ENCODE data around the gene STT3B.

The STT3B gene

DNA sequence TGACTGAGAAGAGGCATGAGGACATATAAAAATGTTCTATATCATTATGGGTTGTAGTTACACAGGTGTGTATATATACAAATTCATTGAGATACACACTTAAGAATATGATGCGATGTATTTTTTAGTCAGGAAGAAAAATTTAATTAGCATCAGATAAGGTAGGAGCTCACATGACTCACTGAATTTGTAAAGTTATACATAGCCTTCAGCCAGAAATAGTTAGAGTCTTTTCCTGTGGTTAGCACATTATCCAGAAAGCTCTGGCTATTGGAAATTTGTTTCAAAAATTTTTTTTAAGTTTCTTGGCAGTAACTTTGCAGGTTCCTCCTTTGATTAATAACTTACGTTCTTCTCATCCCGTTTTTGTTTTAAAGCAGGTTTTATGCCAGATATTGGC, 88.6 kb downstream of the STT3B start:
- Histone ChIP-seq H3K27ac (ENCODE audit: extremely low read depth, low read depth, low read length) (no peak overlapping the region), H3K4me1 (ENCODE audit: control insufficient read depth, insufficient read depth, low read length) (no peaks in the 10 kb centered on the region), H3K9me3 (ENCODE audit: control insufficient read depth, insufficient read depth, low read depth, low read length) (no peaks in the 10 kb centered on the region), H3K4me3 (ENCODE audit: low read depth, low read length) (no peak overlapping the region), H3K36me3 (ENCODE audit: control insufficient read depth in 2 of 2, insufficient read depth in 1 of 2, low read length in 2 of 2) (peaks cover 0 to 42% of the 10 kb centered on the region in 2 experiments; a peak in 1 of 3 replicates)
- TF ChIP-seq ZNF521 (tag by site-specific recombination; IDR thresholded peaks at IDR 0.05) (no peak), ZNF707 (tag by site-specific recombination; IDR thresholded peaks at IDR 0.05) (no peak), ZNF221 (tag by site-specific recombination; IDR thresholded peaks at IDR 0.05; ENCODE audit: borderline replicate concordance) (no peak), ZNF768 (tag by site-specific recombination; IDR thresholded peaks at IDR 0.05) (no peak), ZNF157 (tag by site-specific recombination; IDR thresholded peaks at IDR 0.05) (no peak), ZNF202 (tag by site-specific recombination; IDR thresholded peaks at IDR 0.05; ENCODE audit: borderline replicate concordance) (no peak), ZNF324 (tag by site-specific recombination; IDR thresholded peaks at IDR 0.05) (no peak), ZNF146 (tag by site-specific recombination; IDR thresholded peaks at IDR 0.05) (no peak), ZBTB1 (tag by site-specific recombination; IDR thresholded peaks at IDR 0.05) (no peak), ZNF560 (tag by site-specific recombination; IDR thresholded peaks at IDR 0.05; ENCODE audit: borderline replicate concordance) (no peak), ZBTB8A (tag by site-specific recombination; IDR thresholded peaks at IDR 0.05) (no peak), ZBTB7A (tag by site-specific recombination; IDR thresholded peaks at IDR 0.05; ENCODE audit: low read depth) (no peak)
- TF ChIP-seq, protein P1, sequence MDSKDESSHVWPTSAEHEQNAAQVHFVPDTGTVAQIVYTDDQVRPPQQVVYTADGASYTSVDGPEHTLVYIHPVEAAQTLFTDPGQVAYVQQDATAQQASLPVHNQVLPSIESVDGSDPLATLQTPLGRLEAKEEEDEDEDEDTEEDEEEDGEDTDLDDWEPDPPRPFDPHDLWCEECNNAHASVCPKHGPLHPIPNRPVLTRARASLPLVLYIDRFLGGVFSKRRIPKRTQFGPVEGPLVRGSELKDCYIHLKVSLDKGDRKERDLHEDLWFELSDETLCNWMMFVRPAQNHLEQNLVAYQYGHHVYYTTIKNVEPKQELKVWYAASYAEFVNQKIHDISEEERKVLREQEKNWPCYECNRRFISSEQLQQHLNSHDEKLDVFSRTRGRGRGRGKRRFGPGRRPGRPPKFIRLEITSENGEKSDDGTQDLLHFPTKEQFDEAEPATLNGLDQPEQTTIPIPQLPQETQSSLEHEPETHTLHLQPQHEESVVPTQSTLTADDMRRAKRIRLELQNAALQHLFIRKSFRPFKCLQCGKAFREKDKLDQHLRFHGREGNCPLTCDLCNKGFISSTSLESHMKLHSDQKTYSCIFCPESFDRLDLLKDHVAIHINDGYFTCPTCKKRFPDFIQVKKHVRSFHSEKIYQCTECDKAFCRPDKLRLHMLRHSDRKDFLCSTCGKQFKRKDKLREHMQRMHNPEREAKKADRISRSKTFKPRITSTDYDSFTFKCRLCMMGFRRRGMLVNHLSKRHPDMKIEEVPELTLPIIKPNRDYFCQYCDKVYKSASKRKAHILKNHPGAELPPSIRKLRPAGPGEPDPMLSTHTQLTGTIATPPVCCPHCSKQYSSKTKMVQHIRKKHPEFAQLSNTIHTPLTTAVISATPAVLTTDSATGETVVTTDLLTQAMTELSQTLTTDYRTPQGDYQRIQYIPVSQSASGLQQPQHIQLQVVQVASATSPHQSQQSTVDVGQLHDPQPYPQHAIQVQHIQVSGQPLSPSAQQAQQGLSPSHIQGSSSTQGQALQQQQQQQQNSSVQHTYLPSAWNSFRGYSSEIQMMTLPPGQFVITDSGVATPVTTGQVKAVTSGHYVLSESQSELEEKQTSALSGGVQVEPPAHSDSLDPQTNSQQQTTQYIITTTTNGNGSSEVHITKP (tag by site-specific recombination; IDR thresholded peaks at IDR 0.05): no peak
- TF ChIP-seq, protein P2, sequence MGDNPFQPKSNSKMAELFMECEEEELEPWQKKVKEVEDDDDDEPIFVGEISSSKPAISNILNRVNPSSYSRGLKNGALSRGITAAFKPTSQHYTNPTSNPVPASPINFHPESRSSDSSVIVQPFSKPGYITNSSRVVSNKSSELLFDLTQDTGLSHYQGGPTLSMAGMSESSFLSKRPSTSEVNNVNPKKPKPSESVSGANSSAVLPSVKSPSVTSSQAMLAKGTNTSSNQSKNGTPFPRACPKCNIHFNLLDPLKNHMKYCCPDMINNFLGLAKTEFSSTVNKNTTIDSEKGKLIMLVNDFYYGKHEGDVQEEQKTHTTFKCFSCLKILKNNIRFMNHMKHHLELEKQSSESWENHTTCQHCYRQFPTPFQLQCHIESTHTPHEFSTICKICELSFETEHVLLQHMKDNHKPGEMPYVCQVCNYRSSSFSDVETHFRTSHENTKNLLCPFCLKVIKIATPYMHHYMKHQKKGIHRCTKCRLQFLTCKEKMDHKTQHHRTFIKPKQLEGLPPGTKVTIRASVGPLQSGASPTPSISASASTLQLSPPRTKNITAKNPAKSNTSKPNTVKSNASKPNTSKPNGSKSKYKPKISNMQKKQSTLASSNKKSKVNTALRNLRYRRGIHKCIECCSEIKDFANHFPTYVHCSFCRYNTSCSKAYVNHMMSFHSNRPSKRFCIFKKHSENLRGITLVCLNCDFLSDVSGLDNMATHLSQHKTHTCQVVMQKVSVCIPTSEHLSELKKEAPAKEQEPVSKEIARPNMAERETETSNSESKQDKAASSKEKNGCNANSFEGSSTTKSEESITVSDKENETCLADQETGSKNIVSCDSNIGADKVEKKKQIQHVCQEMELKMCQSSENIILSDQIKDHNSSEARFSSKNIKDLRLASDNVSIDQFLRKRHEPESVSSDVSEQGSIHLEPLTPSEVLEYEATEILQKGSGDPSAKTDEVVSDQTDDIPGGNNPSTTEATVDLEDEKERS (tag by site-specific recombination; IDR thresholded peaks at IDR 0.05): no peak
- ChIA-PET POLR2A (no interaction called here), CTCF (no interaction called here)

DNA sequence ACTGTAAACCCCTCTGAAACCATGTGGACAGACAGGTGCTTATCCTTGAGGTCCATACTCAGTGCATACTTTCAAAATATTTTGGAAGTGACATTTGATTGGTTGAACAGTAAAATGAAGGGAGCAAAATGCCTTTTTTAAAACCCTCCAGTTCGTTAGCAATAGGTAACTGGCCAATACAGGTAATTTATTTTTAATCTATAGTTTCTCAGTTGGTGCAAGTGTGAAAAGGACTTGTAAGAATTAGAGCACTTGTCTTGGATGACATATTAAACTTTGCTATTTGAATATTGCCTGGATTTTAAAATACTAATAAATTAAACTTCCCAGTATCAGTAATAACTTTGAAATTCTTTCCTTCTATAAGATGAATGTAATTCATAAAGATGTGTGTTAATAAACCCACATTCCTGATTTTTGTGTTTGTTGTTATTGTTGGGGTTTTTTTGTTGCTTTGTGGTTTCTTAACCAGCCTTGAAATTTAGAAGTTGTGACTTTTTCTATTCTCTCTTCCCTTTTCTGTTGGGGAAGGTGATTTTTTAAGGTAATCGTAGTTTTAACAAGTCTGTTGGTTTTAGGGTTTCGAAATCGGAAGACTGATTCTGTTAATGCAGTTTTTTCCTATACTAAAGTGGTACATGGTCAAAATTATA, 90.0 kb downstream of the STT3B start:
- CTCF ChIA-PET: no interaction called here
- no peaks in the 10 kb centered on the region for H3K4me1 ChIP-seq (ENCODE audit: control insufficient read depth, insufficient read depth, low read length)
- POLR2A ChIA-PET: no interaction called here
- H3K27ac ChIP-seq (ENCODE audit: extremely low read depth, low read depth, low read length): no peak overlapping the region
- H3K36me3 ChIP-seq (ENCODE audit: control insufficient read depth in 2 of 2, insufficient read depth in 1 of 2, low read length in 2 of 2): peaks cover 0 to 51% of the 10 kb centered on the region in 2 experiments; a peak in 1 of 3 replicates
- no peaks in the 10 kb centered on the region for H3K9me3 ChIP-seq (ENCODE audit: control insufficient read depth, insufficient read depth, low read depth, low read length)
- no peak overlapping the region for H3K4me3 ChIP-seq (ENCODE audit: low read depth, low read length)
- TF ChIP-seq YY1 (tag by site-specific recombination; IDR thresholded peaks at IDR 0.05): no peak
- TF ChIP-seq ZNF621 (tag by site-specific recombination; IDR thresholded peaks at IDR 0.05): no peak
- no peak for TF ChIP-seq ZNF585B (tag by site-specific recombination; IDR thresholded peaks at IDR 0.05)
- TF ChIP-seq, protein P3, sequence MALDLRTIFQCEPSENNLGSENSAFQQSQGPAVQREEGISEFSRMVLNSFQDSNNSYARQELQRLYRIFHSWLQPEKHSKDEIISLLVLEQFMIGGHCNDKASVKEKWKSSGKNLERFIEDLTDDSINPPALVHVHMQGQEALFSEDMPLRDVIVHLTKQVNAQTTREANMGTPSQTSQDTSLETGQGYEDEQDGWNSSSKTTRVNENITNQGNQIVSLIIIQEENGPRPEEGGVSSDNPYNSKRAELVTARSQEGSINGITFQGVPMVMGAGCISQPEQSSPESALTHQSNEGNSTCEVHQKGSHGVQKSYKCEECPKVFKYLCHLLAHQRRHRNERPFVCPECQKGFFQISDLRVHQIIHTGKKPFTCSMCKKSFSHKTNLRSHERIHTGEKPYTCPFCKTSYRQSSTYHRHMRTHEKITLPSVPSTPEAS (tag by site-specific recombination; IDR thresholded peaks at IDR 0.05): no peak
- no peak for TF ChIP-seq ZNF521 (tag by site-specific recombination; IDR thresholded peaks at IDR 0.05)
- TF ChIP-seq, protein P4, sequence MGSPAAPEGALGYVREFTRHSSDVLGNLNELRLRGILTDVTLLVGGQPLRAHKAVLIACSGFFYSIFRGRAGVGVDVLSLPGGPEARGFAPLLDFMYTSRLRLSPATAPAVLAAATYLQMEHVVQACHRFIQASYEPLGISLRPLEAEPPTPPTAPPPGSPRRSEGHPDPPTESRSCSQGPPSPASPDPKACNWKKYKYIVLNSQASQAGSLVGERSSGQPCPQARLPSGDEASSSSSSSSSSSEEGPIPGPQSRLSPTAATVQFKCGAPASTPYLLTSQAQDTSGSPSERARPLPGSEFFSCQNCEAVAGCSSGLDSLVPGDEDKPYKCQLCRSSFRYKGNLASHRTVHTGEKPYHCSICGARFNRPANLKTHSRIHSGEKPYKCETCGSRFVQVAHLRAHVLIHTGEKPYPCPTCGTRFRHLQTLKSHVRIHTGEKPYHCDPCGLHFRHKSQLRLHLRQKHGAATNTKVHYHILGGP (tag by site-specific recombination; IDR thresholded peaks at IDR 0.05): no peak
- no peak for TF ChIP-seq ZNF660 (tag by site-specific recombination; IDR thresholded peaks at IDR 0.05)
- TF ChIP-seq, protein P5, sequence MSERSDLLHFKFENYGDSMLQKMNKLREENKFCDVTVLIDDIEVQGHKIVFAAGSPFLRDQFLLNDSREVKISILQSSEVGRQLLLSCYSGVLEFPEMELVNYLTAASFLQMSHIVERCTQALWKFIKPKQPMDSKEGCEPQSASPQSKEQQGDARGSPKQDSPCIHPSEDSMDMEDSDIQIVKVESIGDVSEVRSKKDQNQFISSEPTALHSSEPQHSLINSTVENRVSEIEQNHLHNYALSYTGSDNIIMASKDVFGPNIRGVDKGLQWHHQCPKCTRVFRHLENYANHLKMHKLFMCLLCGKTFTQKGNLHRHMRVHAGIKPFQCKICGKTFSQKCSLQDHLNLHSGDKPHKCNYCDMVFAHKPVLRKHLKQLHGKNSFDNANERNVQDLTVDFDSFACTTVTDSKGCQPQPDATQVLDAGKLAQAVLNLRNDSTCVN (tag by site-specific recombination; optimal IDR thresholded peaks at IDR 0.05): no peak
- TF ChIP-seq TCF7L2 (IDR thresholded peaks at IDR 0.05; ENCODE audit: borderline replicate concordance, low read depth, low read length): no peak
- TF ChIP-seq IKZF3 (tag by site-specific recombination; IDR thresholded peaks at IDR 0.05): no peak
- TF ChIP-seq ZNF549 (tag by site-specific recombination; IDR thresholded peaks at IDR 0.05): no peak
- TF ChIP-seq KLF7 (tag by site-specific recombination; IDR thresholded peaks at IDR 0.05; ENCODE audit: borderline replicate concordance): no peak

Measured in HEK293 (cell line).